Cortex of kidney (tissue), 1 donor: ENCODE measurements around the gene ENTPD3.
"Not testable (repeated sequence)": the region's sequence is repeated elsewhere in the genome, so short reads cannot be mapped to it uniquely, and the experiment has no call there.

Source experiments
- DNase-seq: peaks from one replicate; lab custom pipeline; 2025; lab: John Stamatoyannopoulos, UW

The ENTPD3 gene

GRCh38 chr3:40407007-40407406 is 20.0 kb downstream of the ENTPD3 start:
- DNase-seq, result no peak

- DNase-seq, result no peak
These were observed 20.6 kb downstream of the ENTPD3 start for GRCh38 chr3:40407611-40408010.

GRCh38 chr3:40414270-40414669 is 27.3 kb downstream of the ENTPD3 start:
- DNase-seq, result no peak

GRCh38 chr3:40417845-40418543 is 31.0 kb downstream of the ENTPD3 start:
- DNase-seq, result no peak

DNA sequence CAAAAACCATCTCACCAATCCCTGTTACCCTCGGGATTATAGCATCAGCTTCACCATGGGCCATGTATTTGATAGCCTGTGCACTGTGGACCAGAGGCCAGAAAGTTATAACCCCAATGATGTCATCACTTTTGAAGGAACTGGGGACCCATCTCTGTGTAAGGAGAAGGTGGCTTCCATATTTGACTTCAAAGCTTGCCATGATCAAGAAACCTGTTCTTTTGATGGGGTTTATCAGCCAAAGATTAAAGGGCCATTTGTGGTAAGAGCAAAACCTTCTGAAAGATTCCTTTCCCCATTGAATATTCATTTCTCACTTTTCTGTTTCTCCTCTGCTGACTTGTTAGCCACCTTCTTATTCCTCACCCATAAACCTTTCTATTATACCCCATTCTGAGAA is 35.9 kb downstream of the ENTPD3 start:
- no peak for DNase-seq

GRCh38 chr3:40427045-40427669 is 40.2 kb downstream of the ENTPD3 start:
- DNase-seq, result no peak

- no peak for DNase-seq
These were observed 45.8 kb downstream of the ENTPD3 start for GRCh38 chr3:40432793-40433192.

- no peak for DNase-seq
These were observed 50.9 kb downstream of the ENTPD3 start for GRCh38 chr3:40437889-40438288.

DNA sequence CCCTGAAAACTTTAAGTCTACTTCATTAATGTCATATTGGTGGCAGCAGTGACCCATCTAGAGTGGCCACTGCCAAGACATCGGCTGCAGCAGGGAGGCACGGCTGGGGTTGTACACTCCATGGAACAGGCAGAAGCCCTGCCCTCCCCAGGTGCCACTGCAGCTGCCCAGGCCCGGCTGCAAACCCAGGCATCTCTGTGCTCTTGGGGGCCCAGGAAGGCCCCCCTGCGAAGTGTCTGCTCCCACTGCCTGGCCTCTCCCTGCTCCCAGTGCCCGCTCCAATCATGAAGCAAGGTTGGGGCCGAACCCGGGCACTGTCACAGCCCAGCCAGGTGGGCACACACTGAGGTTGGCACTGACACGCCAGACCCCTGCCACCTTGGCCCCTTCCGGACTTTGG is 58.1 kb downstream of the ENTPD3 start:
- no peak for DNase-seq

DNA sequence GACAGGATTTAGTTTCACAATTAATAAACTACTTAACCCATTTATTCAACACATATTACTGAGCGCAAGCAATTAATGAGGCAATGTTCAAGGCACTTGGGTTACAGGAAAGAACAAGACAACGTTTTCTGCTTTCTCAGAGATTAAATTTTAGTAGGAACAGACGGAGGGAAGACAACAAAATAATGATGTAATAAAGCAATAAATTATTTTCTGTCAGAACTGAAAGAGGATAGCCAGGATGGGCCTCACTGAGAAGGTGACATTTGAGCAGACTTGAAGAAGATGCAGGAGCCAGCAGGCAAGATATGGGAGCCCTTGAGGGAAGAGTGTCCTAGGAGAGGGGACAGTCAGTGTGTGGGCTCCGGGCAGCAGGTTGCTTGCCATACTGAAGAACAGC is 58.9 kb downstream of the ENTPD3 start:
- DNase-seq, result no peak

DNA sequence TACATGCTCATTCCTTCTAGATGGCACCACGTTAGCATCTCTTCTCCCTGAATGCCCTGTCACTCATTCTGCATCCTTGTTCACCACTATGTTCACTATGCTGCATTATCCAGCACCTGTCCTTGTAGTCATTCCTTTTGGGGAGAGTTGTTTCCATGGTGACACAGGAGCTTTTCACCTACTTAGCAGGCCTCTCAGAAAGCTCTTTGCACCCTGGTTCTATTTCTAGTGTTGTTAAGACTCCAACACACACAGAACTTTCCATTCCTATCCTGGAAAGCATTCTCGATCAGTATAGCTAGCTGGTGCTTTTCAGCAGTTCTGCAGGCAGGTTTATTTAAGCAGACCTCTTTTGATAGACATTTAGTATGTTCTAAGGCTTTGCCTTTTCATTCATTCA is 63.5 kb downstream of the ENTPD3 start:
- no peak for DNase-seq

DNA sequence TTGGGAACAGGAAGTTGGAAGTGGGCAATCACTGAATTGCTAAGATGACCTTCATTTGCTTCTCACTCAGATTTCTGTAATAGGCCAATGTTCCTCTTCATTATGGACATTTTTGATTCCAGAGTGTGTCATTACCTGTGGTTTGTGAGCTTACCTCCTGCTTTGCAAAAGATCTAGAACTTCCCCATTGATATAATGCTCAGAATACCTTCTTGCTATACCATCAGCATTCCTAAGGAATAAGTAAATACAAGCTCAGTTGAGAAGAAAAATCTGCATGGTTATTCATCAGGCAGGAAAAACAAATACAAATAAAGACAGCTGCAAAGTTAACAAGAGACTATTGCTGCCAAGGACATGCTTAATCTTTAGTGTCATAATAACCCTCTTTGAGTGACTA is 64.6 kb downstream of the ENTPD3 start:
- no peak for DNase-seq

DNA sequence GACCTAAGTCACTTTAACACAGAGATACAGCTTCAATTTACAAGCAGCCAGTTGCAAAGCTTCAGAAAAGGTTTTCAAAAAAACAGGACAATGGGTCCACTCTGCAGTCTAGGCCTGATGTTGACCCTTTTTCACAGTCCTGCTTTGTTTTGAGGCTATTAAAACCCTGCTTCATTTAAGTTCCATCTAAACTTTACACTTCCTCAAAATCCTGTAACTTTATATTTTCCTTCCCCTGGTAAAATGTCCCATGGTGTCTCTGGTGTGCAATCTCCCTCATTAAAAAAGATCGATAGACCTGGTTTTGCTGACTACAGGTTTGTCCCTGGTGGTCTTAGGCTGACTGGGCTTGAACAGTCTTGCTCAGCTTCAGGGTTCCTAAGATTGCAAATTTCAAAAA is 65.1 kb downstream of the ENTPD3 start:
- DNase-seq, result no peak

DNA sequence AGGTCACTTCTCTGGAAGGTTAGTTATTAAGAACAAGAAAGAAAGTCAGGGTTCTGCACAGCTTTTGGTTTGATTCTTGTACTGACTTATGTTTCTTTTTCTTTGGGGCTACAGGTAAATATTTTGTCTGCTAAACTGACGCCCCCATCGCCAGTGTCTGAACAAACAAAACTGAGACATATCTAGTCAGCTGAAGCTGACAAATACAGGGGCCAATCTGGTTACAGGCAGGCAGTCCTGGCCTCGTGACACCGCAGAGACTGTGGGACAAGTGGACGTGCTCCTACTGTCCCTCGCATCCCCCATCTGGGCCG is 65.5 kb downstream of the ENTPD3 start:
- no peak for DNase-seq

DNA sequence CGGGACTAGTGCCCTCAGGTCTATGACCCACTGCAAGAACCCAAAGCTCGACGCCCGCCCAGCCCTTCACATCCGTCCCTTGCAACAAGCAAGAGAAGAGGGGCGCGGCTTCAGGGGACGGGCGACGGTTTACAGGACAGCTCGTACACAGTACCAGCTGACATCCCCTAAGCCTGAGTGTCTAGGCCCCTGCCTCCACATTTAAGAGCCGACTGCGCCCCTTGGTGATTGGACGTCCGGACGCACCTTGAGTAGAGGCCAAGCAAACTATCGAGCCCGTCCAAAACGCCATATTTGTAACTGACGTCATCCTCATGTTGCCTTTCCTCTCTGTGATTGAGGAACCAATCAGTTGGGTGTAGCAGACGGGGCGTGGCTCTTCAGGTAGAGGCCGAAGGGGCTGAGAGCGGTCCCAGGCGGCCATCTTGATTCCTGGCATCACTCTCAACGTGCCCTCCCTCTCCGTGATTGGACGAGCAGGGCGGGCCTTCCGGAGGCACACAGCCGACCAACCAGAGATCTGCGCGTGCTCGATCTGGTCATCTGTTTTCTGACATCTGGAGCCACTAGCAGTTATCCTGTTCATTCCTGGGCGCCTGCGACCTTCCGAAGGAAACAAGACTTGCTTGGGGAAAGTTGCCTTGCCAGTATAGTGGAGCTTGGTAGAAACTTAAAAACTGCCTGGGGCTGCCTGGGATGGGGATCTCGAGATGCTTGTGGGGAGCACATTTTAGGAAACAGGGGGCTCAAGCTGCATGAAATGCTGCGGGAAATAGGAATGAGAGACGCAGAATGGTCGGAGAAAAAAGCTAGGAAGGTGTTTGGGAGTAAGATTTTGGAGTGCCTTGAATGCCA is 66.1 kb downstream of the ENTPD3 start:
- DNase-seq, result peak; percentile 24

- DNase-seq, result no peak
These were observed 66.9 kb downstream of the ENTPD3 start for GRCh38 chr3:40453933-40454332.

DNA sequence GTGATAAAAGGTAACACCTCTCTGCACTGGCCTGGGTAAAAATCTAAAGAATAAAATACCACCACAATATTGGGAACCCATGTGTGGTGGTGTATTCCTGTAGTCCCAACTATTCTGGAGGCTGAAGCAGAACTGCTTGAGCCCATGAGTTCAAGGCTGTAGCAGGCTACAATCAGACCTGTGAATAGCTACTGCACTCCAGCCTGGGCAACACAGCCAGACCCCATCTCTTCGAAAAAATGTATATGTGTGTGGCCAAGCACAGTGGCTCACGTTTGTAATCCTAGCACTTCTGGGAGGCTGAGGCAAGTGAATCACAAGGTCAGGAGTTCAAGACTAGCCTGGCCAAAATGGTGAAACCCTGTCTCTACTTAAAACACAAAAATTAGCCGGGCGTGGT is 68.3 kb downstream of the ENTPD3 start:
- no peak for DNase-seq

- DNase-seq, result no peak
These were observed 69.4 kb downstream of the ENTPD3 start for GRCh38 chr3:40456279-40456939.

- DNase-seq, result peak; percentile 15
These were observed 70.2 kb downstream of the ENTPD3 start, which contains the start of gene RPL14 for GRCh38 chr3:40456940-40457823. Gene RPL14, plus strand, starts transcription at chr3:40457339. Its CDS starts 133 bp downstream, at chr3:40457472.

DNA sequence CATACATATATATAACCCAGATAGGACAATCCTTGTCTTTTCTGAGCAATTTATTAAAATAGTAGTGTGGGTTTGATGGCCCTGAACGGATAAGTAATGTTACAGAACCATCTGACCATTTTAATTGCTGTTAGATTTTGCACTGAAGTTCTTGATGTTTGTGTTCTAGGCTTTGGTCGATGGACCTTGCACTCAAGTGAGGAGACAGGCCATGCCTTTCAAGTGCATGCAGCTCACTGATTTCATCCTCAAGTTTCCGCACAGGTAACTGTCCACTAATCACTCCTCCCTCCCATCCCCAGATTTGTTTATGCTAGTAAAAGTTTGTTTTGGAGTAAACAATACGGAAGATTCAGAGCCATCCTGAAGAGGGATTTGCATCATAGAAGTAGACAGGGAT is 71.5 kb downstream of the ENTPD3 start:
- DNase-seq, result no peak

GRCh38 chr3:40460481-40460880 is 73.5 kb downstream of the ENTPD3 start:
- DNase-seq, result not testable (repeated sequence)

DNA sequence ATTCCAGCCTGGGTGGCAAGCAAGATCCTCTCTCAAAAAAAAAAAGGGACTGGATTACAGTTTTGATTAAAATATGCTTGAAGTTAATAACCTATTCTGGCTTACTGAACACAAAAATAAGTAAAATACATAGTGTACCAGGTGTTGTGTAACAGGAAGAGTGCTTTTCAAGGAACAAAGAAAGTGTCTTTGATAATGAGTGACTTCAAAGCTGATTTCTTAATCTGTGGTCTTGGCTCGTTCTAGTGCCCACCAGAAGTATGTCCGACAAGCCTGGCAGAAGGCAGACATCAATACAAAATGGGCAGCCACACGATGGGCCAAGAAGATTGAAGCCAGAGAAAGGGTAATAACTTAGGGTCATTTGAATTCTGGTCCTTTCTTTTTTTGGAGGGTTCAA is 74.2 kb downstream of the ENTPD3 start:
- DNase-seq, result no peak
